Subcutaneous adipose tissue (tissue), 4 donors: ENCODE data around the gene SSUH2. TPM values are rescaled to one million over a fixed set of nuclear protein-coding genes. Genes with fewer than 3 reads are reported as not detected.

Experiments used
- total RNA-seq, 4 donors: library from RNA; depleted of rRNA; stranded (reverse); fragments of >200 nt; gene quantifications; one replicate each; pipeline ENCODE4 v1.1.0, GENCODE V29; 2016
- TF ChIP-seq, protein P1 (sequence below): fragments of 450-650 bp; IDR thresholded peaks from one replicate; pipeline ENCODE4 v1.5.1; 2016; ENCODE audit warnings: low read depth, mild to moderate bottlenecking, control low read depth, antibody characterized with exemption, moderate library complexity

Gene SSUH2
- total RNA-seq, 4 donors from 2014 or later, result 0.98 to 2.1 TPM; not detected in 2

DNA sequence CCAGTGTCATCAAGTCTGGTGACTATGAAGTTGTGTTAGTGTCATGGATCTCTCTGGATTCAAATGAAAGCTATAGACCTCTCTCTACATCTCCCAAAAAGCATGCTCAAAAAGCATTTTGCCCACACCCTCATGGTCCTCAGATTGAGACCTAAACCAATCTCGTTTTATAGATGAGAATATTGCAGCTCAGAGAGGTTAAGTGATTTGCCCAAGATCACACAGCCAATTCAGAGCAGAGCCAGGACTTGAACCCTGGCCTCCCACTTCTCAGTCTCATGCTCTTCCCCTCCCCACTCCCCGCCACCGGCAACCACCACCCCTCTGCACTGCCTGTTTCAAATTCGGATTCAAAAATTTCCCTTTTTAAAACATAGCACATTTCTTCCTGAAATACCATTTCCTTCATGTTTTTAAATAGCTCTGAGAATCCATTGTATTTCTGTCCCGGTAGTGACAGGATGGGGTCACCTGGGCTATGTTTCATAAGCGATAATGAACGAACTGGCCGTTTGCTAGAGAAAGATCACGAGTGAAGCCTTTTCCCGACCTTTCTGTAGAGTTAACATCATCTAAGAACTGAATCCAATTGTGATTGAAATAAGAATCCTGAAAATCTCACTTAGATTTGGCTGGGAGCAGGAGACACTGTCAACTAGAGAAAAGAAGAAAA lies 769 bp downstream of the SSUH2 start:
- TF ChIP-seq, protein P1, sequence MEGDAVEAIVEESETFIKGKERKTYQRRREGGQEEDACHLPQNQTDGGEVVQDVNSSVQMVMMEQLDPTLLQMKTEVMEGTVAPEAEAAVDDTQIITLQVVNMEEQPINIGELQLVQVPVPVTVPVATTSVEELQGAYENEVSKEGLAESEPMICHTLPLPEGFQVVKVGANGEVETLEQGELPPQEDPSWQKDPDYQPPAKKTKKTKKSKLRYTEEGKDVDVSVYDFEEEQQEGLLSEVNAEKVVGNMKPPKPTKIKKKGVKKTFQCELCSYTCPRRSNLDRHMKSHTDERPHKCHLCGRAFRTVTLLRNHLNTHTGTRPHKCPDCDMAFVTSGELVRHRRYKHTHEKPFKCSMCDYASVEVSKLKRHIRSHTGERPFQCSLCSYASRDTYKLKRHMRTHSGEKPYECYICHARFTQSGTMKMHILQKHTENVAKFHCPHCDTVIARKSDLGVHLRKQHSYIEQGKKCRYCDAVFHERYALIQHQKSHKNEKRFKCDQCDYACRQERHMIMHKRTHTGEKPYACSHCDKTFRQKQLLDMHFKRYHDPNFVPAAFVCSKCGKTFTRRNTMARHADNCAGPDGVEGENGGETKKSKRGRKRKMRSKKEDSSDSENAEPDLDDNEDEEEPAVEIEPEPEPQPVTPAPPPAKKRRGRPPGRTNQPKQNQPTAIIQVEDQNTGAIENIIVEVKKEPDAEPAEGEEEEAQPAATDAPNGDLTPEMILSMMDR, result no peak

DNA sequence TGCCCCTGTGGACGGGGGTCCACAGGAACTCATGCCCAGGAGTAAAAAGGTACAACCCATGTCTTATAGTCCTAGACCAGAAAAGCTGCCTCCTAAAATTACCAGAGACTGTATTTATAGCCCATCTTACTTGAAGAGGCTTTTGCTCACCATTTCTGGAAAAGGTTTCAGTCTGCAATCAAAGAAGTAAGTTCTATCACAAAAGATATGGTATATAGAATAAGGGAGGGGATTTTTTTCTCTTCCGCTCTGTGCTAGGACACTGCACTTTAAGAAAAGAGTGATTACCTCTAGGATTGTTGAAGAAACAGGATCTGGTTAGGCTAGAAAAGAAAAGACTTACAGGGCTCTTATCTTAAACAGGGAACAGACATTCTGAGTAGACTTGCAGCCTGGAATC lies 2.6 kb downstream of the SSUH2 start:
- TF ChIP-seq, protein P1, result no peak

DNA sequence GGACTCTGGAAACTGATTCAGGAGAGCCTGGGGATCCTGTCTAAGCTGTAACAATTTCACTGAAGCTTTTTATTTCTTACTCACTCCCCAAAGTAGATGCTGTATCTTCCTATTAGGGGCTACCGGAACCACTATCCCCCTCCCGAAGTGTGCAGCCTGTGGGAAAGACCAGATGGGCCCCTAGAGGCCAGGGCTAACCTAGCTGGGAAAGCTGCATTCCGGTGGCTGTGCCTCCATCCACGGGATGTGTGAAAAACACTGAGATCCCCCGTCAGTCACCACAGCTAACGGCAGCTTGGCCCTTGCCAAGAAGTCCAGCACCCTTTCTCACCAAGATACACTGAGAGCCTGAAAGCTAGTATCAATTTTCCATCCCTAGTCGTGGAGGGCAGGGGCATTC lies 3.1 kb downstream of the SSUH2 start:
- TF ChIP-seq, protein P1, result no peak

DNA sequence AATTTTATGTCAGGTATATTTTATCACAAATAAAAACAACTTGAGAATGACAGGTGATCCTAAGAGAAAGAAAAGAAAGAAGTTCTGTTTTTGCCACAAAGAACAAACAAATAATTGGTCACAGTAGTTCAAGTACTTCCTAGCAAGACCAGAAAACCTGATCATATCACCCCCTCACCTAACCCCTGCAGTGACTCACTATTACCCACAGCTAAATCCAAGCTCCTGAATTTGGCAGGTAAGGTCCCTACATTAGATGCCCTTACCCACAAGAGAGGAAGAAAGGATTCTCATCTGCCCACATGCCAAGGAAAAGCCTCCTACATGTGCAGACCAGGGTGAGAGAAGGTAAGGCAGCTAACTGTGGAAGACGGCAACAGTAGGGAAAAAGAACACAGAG lies 4.4 kb downstream of the SSUH2 start:
- TF ChIP-seq, protein P1, result no peak

DNA sequence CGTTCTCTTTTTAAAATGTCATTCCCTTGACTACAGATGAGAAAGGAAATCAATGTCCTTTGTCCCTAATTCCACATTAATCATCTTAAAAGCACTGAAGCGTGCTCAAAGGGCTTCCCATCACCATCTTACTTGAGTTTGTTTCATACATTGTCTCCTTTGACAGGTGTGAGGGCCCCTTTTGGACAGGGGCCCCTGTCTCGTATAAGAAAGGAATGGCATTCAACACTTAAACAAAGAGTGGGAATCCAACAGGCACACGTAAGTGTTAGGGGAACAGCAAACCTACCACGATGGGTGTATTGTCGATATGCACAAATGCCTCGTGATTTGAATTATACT lies 5.0 kb downstream of the SSUH2 start:
- TF ChIP-seq, protein P1, result no peak

DNA sequence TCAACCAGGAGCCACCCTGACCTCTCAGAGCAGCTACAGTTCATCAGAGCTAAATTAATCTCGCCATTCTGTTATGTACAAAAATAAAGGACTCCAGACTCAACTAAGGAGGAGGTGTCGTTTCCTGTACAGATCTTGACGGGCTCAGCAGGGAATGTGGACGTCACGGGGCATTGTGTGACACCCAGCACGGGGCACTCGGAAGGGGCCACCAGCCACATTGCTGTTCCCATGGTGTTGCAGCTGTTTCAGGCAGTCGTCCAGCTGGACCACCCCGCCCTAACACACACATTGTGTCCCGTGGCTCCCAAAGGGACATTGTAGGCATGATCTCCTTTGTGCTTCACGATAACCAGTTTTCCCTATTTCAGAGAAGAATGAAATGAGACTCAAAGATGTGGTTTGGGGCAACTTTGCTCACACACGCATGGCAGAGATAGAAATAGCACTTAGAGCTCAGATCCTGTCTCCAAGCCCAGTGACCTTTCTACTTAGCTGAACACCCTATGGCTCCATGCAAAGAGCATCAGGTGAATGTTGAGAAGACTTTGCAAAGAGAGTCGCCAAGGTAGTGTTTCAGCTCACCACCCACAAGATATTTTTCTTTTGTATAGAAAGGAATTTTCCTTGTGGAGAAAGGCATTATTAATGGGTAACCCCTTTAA lies 5.5 kb downstream of the SSUH2 start:
- TF ChIP-seq, protein P1, result no peak

DNA sequence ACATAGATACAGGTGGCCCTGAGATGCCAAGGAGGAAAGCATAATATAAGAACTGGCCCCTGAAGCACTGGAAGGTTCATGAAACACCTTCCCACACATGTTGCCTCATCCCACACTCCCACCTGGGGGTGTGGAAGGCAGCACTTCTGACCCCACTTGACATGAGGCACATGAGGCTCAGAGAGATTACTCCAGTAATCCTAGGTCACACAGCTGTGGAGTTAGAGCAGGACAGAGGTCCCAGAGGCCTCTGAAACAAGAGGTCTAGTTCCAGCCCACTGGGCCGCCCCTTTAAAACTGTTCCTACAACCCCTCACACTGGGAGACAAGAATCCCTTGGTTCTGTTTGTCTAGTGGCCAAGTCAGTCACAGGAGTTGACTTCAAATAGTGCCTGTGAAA lies 7.2 kb downstream of the SSUH2 start:
- TF ChIP-seq, protein P1, result no peak
